Measurements from ENCODE around the gene PLSCR1. TPM values are rescaled to one million over a fixed set of nuclear protein-coding genes. Genes with fewer than 3 reads are reported as not detected.
"Not testable (repeated sequence)": the region's sequence is repeated elsewhere in the genome, so short reads cannot be mapped to it uniquely, and the experiment has no call there.

The PLSCR1 gene
- total RNA-seq, 2 experiments from 2014 or later, result 137 to 146 TPM

GRCh38 chr3:146503461-146504202 is 40.8 kb downstream of the PLSCR1 start:
- DNase-seq, result no peak
- ChIA-PET POLR2A (no interaction called here), CTCF (interaction anchor here (1.0 kb wide), 1 partner anchor 12 kb away, joined by 3 read pairs; no protein-coding TSS in a partner anchor)
- Mint-ChIP-seq H3K36me3 (ENCODE audit: low read depth) (peaks cover 17% of the 10 kb centered on the region), H3K27me3 (no peaks in the 10 kb centered on the region), H3K4me3 (no peak overlapping the region), H3K27ac (no peak overlapping the region), H3K4me1 (peaks cover 25% of the 10 kb centered on the region), H3K9me3 (peaks cover 3% of the 10 kb centered on the region)

- no peaks in the 10 kb centered on the region for H3K27me3 Mint-ChIP-seq
- no peaks in the 10 kb centered on the region for H3K9me3 Mint-ChIP-seq
- peaks cover 13% of the 10 kb centered on the region for H3K36me3 Mint-ChIP-seq (ENCODE audit: low read depth)
- no peak overlapping the region for H3K4me3 Mint-ChIP-seq
- CTCF ChIA-PET, result no interaction called here
- H3K4me1 Mint-ChIP-seq, result peaks cover 27% of the 10 kb centered on the region
- POLR2A ChIA-PET, result no interaction called here
- no peak overlapping the region for H3K27ac Mint-ChIP-seq
- DNase-seq, result no peak
These were observed 41.4 kb downstream of the PLSCR1 start for GRCh38 chr3:146502887-146503460.

GRCh38 chr3:146501752-146502151 is 42.7 kb downstream of the PLSCR1 start:
- Mint-ChIP-seq H3K9me3 (peaks cover 2% of the 10 kb centered on the region), H3K4me3 (no peak overlapping the region), H3K27ac (no peak overlapping the region), H3K36me3 (ENCODE audit: low read depth) (peaks cover 11% of the 10 kb centered on the region), H3K27me3 (no peaks in the 10 kb centered on the region), H3K4me1 (peaks cover 30% of the 10 kb centered on the region)
- ChIA-PET CTCF (no interaction called here), POLR2A (no interaction called here)
- no peak for DNase-seq

GRCh38 chr3:146499701-146500100 is 44.7 kb downstream of the PLSCR1 start:
- Mint-ChIP-seq H3K9me3 (peaks cover 9% of the 10 kb centered on the region), H3K27ac (no peak overlapping the region), H3K4me3 (no peak overlapping the region), H3K36me3 (ENCODE audit: low read depth) (peaks cover 11% of the 10 kb centered on the region), H3K4me1 (peaks cover 21% of the 10 kb centered on the region), H3K27me3 (peaks cover 2% of the 10 kb centered on the region)
- POLR2A ChIA-PET, result no interaction called here
- DNase-seq, result no peak
- CTCF ChIA-PET, result no interaction called here

- peak; percentile 74 for DNase-seq
- Mint-ChIP-seq H3K36me3 (ENCODE audit: low read depth) (peaks cover 11% of the 10 kb centered on the region), H3K27me3 (peaks cover 10% of the 10 kb centered on the region), H3K27ac (peak overlapping the region; percentile 90), H3K9me3 (peaks cover 9% of the 10 kb centered on the region), H3K4me1 (peaks cover 19% of the 10 kb centered on the region), H3K4me3 (peak overlapping the region; percentile 52)
- ChIA-PET CTCF (interaction anchor here (0.9 to 1.7 kb wide), 2 partner anchors 14 to 28 kb away, joined by 3 read pairs; no protein-coding TSS in a partner anchor), POLR2A (interaction anchor here (0.6 to 1.4 kb wide), 2 partner anchors 29 to 284 kb away, joined by 3 read pairs; partner anchors contain the start of gene PLSCR2)
These were observed 46.2 kb downstream of the PLSCR1 start for GRCh38 chr3:146498002-146498736.

GRCh38 chr3:146497145-146497843 is 47.1 kb downstream of the PLSCR1 start:
- H3K9me3 Mint-ChIP-seq; H3K4me3 Mint-ChIP-seq; H3K27ac Mint-ChIP-seq; H3K36me3 Mint-ChIP-seq (ENCODE audit: low read depth); DNase-seq: not testable (repeated sequence)
- ChIA-PET CTCF (interaction anchor here (0.9 to 1.7 kb wide), 2 partner anchors 15 to 27 kb away, joined by 3 read pairs; no protein-coding TSS in a partner anchor), POLR2A (interaction anchor here (0.6 to 1.4 kb wide), 2 partner anchors 29 to 283 kb away, joined by 3 read pairs; partner anchors contain the start of gene PLSCR2)
- H3K4me1 Mint-ChIP-seq, result peaks cover 16% of the 10 kb centered on the region
- peaks cover 18% of the 10 kb centered on the region for H3K27me3 Mint-ChIP-seq

GRCh38 chr3:146496726-146497125 is 47.7 kb downstream of the PLSCR1 start:
- CTCF ChIA-PET, result interaction anchor here (1.7 kb wide), 1 partner anchor 15 kb away, joined by 3 read pairs; no protein-coding TSS in a partner anchor
- Mint-ChIP-seq H3K36me3 (ENCODE audit: low read depth) (peaks cover 5% of the 10 kb centered on the region), H3K4me3 (no peak overlapping the region), H3K27ac (no peak overlapping the region), H3K27me3 (peaks cover 24% of the 10 kb centered on the region), H3K4me1 (peaks cover 15% of the 10 kb centered on the region), H3K9me3 (peaks cover 9% of the 10 kb centered on the region)
- POLR2A ChIA-PET, result interaction anchor here (1.4 kb wide), 1 partner anchor 28 kb away, joined by 3 read pairs; the partner anchor contains the start of gene PLSCR2
- DNase-seq, result no peak

- Mint-ChIP-seq H3K27ac (no peak overlapping the region), H3K27me3 (peaks cover 26% of the 10 kb centered on the region)
- CTCF ChIA-PET, result no interaction called here
These were observed 48.2 kb downstream of the PLSCR1 start for GRCh38 chr3:146496251-146496650.

GRCh38 chr3:146493761-146494160 is 50.6 kb downstream of the PLSCR1 start:
- Mint-ChIP-seq H3K27ac (no peak overlapping the region), H3K36me3 (ENCODE audit: low read depth) (peaks cover 7% of the 10 kb centered on the region), H3K27me3 (peaks cover 40% of the 10 kb centered on the region), H3K4me1 (peaks cover 13% of the 10 kb centered on the region), H3K4me3 (no peak overlapping the region), H3K9me3 (peaks cover 18% of the 10 kb centered on the region)
- DNase-seq, result no peak
- ChIA-PET POLR2A (no interaction called here), CTCF (no interaction called here)

More at GRCh38 chr3:146496251-146496650, 48.2 kb downstream of the PLSCR1 start:
- Mint-ChIP-seq H3K9me3 (peaks cover 9% of the 10 kb centered on the region), H3K36me3 (ENCODE audit: low read depth) (peaks cover 5% of the 10 kb centered on the region), H3K4me1 (peaks cover 14% of the 10 kb centered on the region), H3K4me3 (no peak overlapping the region)
- no peak for DNase-seq
- POLR2A ChIA-PET, result no interaction called here

- H3K4me3 Mint-ChIP-seq, result no peak overlapping the region
- ChIA-PET POLR2A (no interaction called here), CTCF (no interaction called here)
- H3K36me3 Mint-ChIP-seq (ENCODE audit: low read depth), result peaks cover 7% of the 10 kb centered on the region
- peaks cover 7% of the 10 kb centered on the region for H3K4me1 Mint-ChIP-seq
- no peak for DNase-seq
- no peak overlapping the region for H3K27ac Mint-ChIP-seq
- peaks cover 18% of the 10 kb centered on the region for H3K9me3 Mint-ChIP-seq
- peaks cover 43% of the 10 kb centered on the region for H3K27me3 Mint-ChIP-seq
These were observed 51.2 kb downstream of the PLSCR1 start for GRCh38 chr3:146493221-146493620.

GRCh38 chr3:146491303-146491702 is 53.1 kb downstream of the PLSCR1 start:
- H3K4me3 Mint-ChIP-seq, result no peak overlapping the region
- no peaks in the 10 kb centered on the region for H3K4me1 Mint-ChIP-seq
- DNase-seq, result no peak
- peaks cover 2% of the 10 kb centered on the region for H3K36me3 Mint-ChIP-seq (ENCODE audit: low read depth)
- H3K27ac Mint-ChIP-seq, result no peak overlapping the region
- ChIA-PET CTCF (no interaction called here), POLR2A (no interaction called here)
- peaks cover 24% of the 10 kb centered on the region for H3K9me3 Mint-ChIP-seq
- peaks cover 53% of the 10 kb centered on the region for H3K27me3 Mint-ChIP-seq

GRCh38 chr3:146485297-146485696 is 59.1 kb downstream of the PLSCR1 start:
- H3K4me1 Mint-ChIP-seq, result no peaks in the 10 kb centered on the region
- H3K27ac Mint-ChIP-seq, result no peak overlapping the region
- H3K27me3 Mint-ChIP-seq, result peaks cover 48% of the 10 kb centered on the region
- no peak for DNase-seq
- POLR2A ChIA-PET, result no interaction called here
- H3K36me3 Mint-ChIP-seq (ENCODE audit: low read depth), result peaks cover 2% of the 10 kb centered on the region
- H3K4me3 Mint-ChIP-seq, result no peak overlapping the region
- peaks cover 26% of the 10 kb centered on the region for H3K9me3 Mint-ChIP-seq
- CTCF ChIA-PET, result no interaction called here
